ENCODE results near the gene VPS50.
"Not testable (repeated sequence)": the region's sequence is repeated elsewhere in the genome, so short reads cannot be mapped to it uniquely, and the experiment has no call there.

The VPS50 gene

GRCh38 chr7:93327006-93327633 is 95.0 kb downstream of the VPS50 start:
- H3K4me3 ChIP-seq (ENCODE audit: low read length), result no peak overlapping the region
- DNase-seq (ENCODE audit: low read depth), result peak; percentile 92
- TF ChIP-seq CTCF (conservative IDR thresholded peaks at IDR 0.05; ENCODE audit: low read length), result no peak

DNA sequence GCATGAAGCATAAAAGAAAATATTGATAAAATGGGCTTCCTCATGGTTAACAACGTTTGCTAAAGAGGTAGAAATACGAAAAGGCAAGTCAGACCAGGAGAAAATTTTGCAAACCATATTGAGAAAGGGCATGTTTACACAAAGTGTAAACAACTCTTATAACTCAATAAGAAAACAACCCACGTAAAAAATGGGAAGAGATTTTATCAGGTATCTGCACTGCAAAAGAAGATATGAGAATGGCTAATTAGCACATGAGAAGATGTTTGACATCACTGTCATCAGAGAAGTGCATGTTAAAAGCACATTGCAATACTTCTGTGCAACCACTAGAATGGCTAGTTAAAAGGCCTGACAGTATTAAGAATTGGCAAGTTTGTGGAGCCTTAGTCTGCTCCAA is 99.5 kb downstream of the VPS50 start:
- TF ChIP-seq CTCF (conservative IDR thresholded peaks at IDR 0.05; ENCODE audit: low read length), result no peak
- no peak for DNase-seq (ENCODE audit: low read depth)
- no peak overlapping the region for H3K4me3 ChIP-seq (ENCODE audit: low read length)

GRCh38 chr7:93332172-93332571 is 100.0 kb downstream of the VPS50 start:
- DNase-seq (ENCODE audit: low read depth), result no peak
- TF ChIP-seq CTCF (conservative IDR thresholded peaks at IDR 0.05; ENCODE audit: low read length), result no peak
- no peak overlapping the region for H3K4me3 ChIP-seq (ENCODE audit: low read length)

- H3K4me3 ChIP-seq (ENCODE audit: low read length), result no peak overlapping the region
- TF ChIP-seq CTCF (conservative IDR thresholded peaks at IDR 0.05; ENCODE audit: low read length), result no peak
- no peak for DNase-seq (ENCODE audit: low read depth)
Observed at GRCh38 chr7:93337052-93337451, 104.9 kb downstream of the VPS50 start.

GRCh38 chr7:93342178-93342577 is 110.0 kb downstream of the VPS50 start:
- not testable (repeated sequence) for H3K4me3 ChIP-seq (ENCODE audit: low read length); DNase-seq (ENCODE audit: low read depth)

- DNase-seq (ENCODE audit: low read depth), result no peak
- TF ChIP-seq CTCF (conservative IDR thresholded peaks at IDR 0.05; ENCODE audit: low read length), result no peak
- no peak overlapping the region for H3K4me3 ChIP-seq (ENCODE audit: low read length)
Observed at GRCh38 chr7:93350338-93350737, 118.2 kb downstream of the VPS50 start.

- TF ChIP-seq CTCF (conservative IDR thresholded peaks at IDR 0.05; ENCODE audit: low read length), result no peak
- no peak overlapping the region for H3K4me3 ChIP-seq (ENCODE audit: low read length)
- no peak for DNase-seq (ENCODE audit: low read depth)
Observed at GRCh38 chr7:93352881-93353280, 120.7 kb downstream of the VPS50 start.

DNA sequence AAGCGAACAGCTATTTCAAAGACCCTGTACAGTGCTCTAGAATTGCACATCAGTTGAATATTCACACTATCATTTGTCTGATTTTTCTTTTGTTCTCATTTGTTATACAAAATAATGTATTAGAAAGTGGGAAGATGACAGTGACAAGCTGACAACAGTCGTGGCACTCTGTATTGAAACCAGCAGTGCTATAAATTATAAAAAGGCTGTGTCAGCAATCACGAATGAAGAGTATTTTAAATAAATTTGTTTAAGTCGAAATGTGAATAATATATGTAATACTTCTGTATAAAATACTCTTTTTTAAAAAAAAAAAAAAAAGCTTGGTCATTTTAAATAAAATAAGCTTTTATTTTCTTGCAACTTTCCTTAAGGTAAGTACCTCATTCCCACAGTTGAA is 122.6 kb downstream of the VPS50 start:
- no peak for TF ChIP-seq CTCF (conservative IDR thresholded peaks at IDR 0.05; ENCODE audit: low read length)
- H3K4me3 ChIP-seq (ENCODE audit: low read length), result no peak overlapping the region
- no peak for DNase-seq (ENCODE audit: low read depth)
